ENCODE data around the gene RCC2. TPM values are rescaled to one million over a fixed set of nuclear protein-coding genes. Genes with fewer than 3 reads are reported as not detected.

Gene RCC2
- total RNA-seq, 3 donors from 2014 or later (not counting 1 experiment from before 2014, with no cell fraction given): 55.2 to 76.8 (median 73.2) TPM

DNA sequence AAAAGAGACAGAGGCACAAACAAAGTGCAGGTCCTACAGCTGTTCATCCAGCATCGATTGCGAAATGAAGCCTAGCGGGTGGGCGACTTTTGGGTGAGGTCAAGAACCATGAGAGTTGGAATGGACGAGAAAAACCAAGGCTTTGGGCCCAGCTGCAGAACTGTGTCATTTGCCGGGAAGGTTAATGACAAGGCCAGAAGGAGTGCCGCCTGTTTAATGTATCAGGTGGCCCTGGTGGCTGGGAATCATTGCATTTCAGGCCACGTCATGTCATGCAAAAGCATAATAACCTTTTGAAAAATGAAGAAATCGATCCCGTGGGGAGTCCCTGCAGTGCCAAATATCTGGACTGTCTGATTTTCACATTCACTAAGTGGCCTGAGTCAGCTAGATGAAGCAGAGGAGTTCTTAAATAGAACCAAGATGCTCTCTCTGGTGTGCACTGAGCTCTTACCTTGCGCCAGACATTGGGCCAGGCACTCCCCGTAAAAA, 8.1 kb upstream of the RCC2 start:
- H3K36me3 Mint-ChIP-seq: no peaks in the 10 kb centered on the region
- WGBS (ENCODE audit: insufficient coverage): 89% methylated on average over 12 of the region's 12 CpGs
- H3K9me3 Mint-ChIP-seq: no peaks in the 10 kb centered on the region
- Histone ChIP-seq H3K36me3 (ENCODE audit: control insufficient read depth, insufficient read depth, low read length) (no peaks in the 10 kb centered on the region), H3K9me3 (ENCODE audit: control insufficient read depth, insufficient read depth, low read length) (no peaks in the 10 kb centered on the region), H3K4me1 (ENCODE audit: control insufficient read depth, insufficient read depth, low read length) (no peaks in the 10 kb centered on the region), H3K27me3 (ENCODE audit: control insufficient read depth, insufficient read depth, low read length) (no peaks in the 10 kb centered on the region), H3K4me3 (ENCODE audit: low read length) (no peak overlapping the region), H3K27ac (ENCODE audit: low read length) (no peak overlapping the region)
- DNase-seq: no peak
- intact Hi-C loops (cut with micrococcal nuclease): no loop called here
- H3K4me1 Mint-ChIP-seq: no peaks in the 10 kb centered on the region
- ATAC-seq: no peak
- TF ChIP-seq, protein P1, sequence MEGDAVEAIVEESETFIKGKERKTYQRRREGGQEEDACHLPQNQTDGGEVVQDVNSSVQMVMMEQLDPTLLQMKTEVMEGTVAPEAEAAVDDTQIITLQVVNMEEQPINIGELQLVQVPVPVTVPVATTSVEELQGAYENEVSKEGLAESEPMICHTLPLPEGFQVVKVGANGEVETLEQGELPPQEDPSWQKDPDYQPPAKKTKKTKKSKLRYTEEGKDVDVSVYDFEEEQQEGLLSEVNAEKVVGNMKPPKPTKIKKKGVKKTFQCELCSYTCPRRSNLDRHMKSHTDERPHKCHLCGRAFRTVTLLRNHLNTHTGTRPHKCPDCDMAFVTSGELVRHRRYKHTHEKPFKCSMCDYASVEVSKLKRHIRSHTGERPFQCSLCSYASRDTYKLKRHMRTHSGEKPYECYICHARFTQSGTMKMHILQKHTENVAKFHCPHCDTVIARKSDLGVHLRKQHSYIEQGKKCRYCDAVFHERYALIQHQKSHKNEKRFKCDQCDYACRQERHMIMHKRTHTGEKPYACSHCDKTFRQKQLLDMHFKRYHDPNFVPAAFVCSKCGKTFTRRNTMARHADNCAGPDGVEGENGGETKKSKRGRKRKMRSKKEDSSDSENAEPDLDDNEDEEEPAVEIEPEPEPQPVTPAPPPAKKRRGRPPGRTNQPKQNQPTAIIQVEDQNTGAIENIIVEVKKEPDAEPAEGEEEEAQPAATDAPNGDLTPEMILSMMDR (IDR thresholded peaks at IDR 0.05): no peak
- no peak overlapping the region for H3K4me3 Mint-ChIP-seq
- H3K27ac Mint-ChIP-seq: no peak overlapping the region
- H3K27me3 Mint-ChIP-seq (ENCODE audit: low read depth in 2 of 2): peaks cover 5 to 9% of the 10 kb centered on the region in 2 donors

DNA sequence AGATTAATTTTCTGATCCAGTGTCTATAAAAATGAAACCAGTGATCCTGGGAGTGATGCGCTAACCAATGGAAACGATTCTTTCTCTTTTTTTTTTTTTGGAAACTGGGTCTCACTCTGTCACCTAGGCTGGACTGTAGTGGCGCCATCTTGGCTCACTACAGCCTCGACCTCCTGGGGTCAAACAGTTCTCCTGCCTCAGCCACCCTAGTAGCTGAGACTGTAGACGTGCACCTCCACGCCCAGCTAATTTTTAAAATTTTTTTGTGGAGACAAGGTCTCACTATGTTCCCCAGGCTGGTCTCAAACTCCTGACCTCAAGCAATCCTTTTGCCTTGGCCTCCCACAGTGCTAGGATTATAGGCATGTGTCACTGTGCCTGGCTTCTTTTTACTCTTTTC, 3.4 kb upstream of the RCC2 start:
- H3K4me3 Mint-ChIP-seq: no peak overlapping the region
- H3K27me3 ChIP-seq (ENCODE audit: control insufficient read depth, insufficient read depth, low read length): no peaks in the 10 kb centered on the region
- H3K27ac ChIP-seq (ENCODE audit: low read length): no peak overlapping the region
- no peaks in the 10 kb centered on the region for H3K36me3 Mint-ChIP-seq
- H3K27me3 Mint-ChIP-seq (ENCODE audit: low read depth in 2 of 2): peaks cover 7 to 22% of the 10 kb centered on the region in 2 donors
- no peak overlapping the region for H3K4me3 ChIP-seq (ENCODE audit: low read length)
- H3K4me1 Mint-ChIP-seq: peaks cover 0 to 13% of the 10 kb centered on the region in 2 donors
- intact Hi-C loops (cut with micrococcal nuclease): no loop called here
- peaks cover 8% of the 10 kb centered on the region for H3K4me1 ChIP-seq (ENCODE audit: control insufficient read depth, insufficient read depth, low read length)
- H3K9me3 Mint-ChIP-seq: no peaks in the 10 kb centered on the region
- ATAC-seq (no peak), DNase-seq (no peak)
- 91% methylated on average over 6 of the region's 6 CpGs for WGBS (ENCODE audit: insufficient coverage)
- H3K9me3 ChIP-seq (ENCODE audit: control insufficient read depth, insufficient read depth, low read length): no peaks in the 10 kb centered on the region
- no peak overlapping the region for H3K27ac Mint-ChIP-seq
- TF ChIP-seq, protein P1 (IDR thresholded peaks at IDR 0.05): no peak
- no peaks in the 10 kb centered on the region for H3K36me3 ChIP-seq (ENCODE audit: control insufficient read depth, insufficient read depth, low read length)

DNA sequence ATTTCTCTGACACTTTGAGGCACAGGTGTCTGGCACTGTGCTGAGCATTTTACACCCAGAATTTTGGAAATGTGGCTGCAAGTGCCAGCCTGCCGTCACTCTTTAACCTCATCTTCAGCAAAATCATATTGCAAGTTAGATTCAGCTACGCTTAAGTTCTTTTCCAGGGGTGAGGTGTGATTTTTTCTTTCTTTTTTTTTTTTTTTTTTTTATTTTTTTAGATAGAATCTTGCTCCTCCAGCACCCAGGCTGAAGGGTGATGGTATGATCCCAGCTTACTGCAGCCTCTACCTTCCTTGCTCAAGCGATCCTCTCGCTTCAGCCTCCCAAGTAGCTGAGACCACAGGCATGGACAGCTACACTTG, 2.5 kb upstream of the RCC2 start:
- Mint-ChIP-seq H3K4me3 (no peak overlapping the region), H3K27me3 (ENCODE audit: low read depth in 2 of 2) (peaks cover 7 to 22% of the 10 kb centered on the region in 2 donors), H3K9me3 (no peaks in the 10 kb centered on the region), H3K4me1 (peaks cover 0 to 14% of the 10 kb centered on the region in 2 donors), H3K27ac (no peak overlapping the region), H3K36me3 (no peaks in the 10 kb centered on the region)
- H3K4me1 ChIP-seq (ENCODE audit: control insufficient read depth, insufficient read depth, low read length): peaks cover 13% of the 10 kb centered on the region
- no peaks in the 10 kb centered on the region for H3K9me3 ChIP-seq (ENCODE audit: control insufficient read depth, insufficient read depth, low read length)
- no peaks in the 10 kb centered on the region for H3K27me3 ChIP-seq (ENCODE audit: control insufficient read depth, insufficient read depth, low read length)
- 84% methylated on average over 3 of the region's 4 CpGs for WGBS (ENCODE audit: insufficient coverage)
- TF ChIP-seq, protein P1 (IDR thresholded peaks at IDR 0.05): no peak
- H3K36me3 ChIP-seq (ENCODE audit: control insufficient read depth, insufficient read depth, low read length): no peaks in the 10 kb centered on the region
- ATAC-seq (no peak), DNase-seq (no peak)
- no peak overlapping the region for H3K27ac ChIP-seq (ENCODE audit: low read length)
- intact Hi-C loops (cut with micrococcal nuclease): no loop called here
- H3K4me3 ChIP-seq (ENCODE audit: low read length): no peak overlapping the region

Measured in natural killer cell (primary cell).